ENCODE results near the gene TTC34. TPM values are rescaled to one million over a fixed set of nuclear protein-coding genes. Genes with fewer than 3 reads are reported as not detected.

TTC34 gene
- total RNA-seq, 4 donors from 2014 or later, result 0.27 to 0.62 (median 0.58) TPM; not detected in 1

- Histone ChIP-seq H3K4me3 (no peak overlapping the region), H3K27me3 (peaks cover 73% of the 10 kb centered on the region), H3K27ac (no peak overlapping the region), H3K36me3 (no peaks in the 10 kb centered on the region), H3K4me1 (peaks cover 0 to 12% (median 0%) of the 10 kb centered on the region in 3 donors), H3K9me3 (peaks cover 0 to 40% (median 0%) of the 10 kb centered on the region in 3 donors)
- TF ChIP-seq POLR2AphosphoS5 (IDR thresholded peaks at IDR 0.05) (no peak), POLR2A (IDR thresholded peaks at IDR 0.05) (no peak), EP300 (IDR thresholded peaks at IDR 0.05) (no peak), CTCF (IDR thresholded peaks at IDR 0.05) (no peak)
- 74 to 85% methylated on average over 2 of the region's 2 CpGs for WGBS, 2 donors (ENCODE audit: low coverage in 1 of 2)
- no peak for ATAC-seq
Measured at GRCh38 chr1:2614145-2614544, 187.3 kb downstream of the TTC34 start.

DNA sequence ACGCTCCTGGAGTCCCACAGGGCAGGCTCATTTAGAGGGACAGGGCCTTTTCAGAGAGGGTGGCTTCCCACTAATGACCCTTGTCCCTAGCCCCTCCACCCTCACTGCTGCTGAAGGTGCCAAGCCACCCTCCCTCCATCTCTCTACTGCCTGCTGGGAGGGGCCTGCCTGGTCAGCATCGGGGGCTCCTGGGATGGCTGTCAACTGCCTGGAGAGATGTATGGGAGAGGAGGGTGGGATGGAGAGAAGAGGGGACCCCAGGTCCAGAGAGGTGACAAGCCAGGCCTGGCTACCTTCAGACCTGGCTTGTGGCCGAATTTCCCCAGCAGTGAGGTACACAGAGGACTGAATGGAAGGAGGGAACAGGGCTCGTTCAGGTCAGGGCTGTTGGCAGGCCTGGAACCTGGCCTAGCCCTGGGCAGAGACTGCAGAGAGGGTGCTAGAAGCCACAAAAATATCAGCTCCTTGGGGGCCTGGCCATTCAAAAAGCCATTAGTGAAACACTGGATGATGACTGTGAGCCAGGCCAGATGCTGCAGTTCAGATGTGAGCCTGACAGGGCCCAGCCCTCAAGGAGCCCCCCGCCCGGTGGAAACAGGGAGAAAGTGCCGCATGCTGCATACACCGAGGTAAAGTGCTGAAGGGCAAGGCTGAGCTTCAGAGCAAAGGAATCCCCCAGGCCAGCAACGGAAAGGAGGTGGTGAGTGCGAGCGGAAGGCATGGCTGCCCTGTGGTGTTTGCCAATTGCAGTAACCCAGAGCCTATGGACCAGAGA is 188.7 kb downstream of the TTC34 start:
- no peak overlapping the region for H3K27ac ChIP-seq
- H3K9me3 ChIP-seq, result peaks cover 0 to 40% (median 0%) of the 10 kb centered on the region in 3 donors
- TF ChIP-seq POLR2A (IDR thresholded peaks at IDR 0.05) (no peak), CTCF (IDR thresholded peaks at IDR 0.05) (no peak), POLR2AphosphoS5 (IDR thresholded peaks at IDR 0.05) (no peak), EP300 (IDR thresholded peaks at IDR 0.05) (no peak)
- H3K4me1 ChIP-seq, result peaks cover 0 to 17% (median 0%) of the 10 kb centered on the region in 3 donors
- no peaks in the 10 kb centered on the region for H3K36me3 ChIP-seq
- 47 to 68% methylated on average over 5 to 7 of the region's 11 CpGs for WGBS, 2 donors (ENCODE audit: low coverage in 1 of 2)
- ATAC-seq, result no peak
- peaks cover 64% of the 10 kb centered on the region for H3K27me3 ChIP-seq
- no peak overlapping the region for H3K4me3 ChIP-seq

DNA sequence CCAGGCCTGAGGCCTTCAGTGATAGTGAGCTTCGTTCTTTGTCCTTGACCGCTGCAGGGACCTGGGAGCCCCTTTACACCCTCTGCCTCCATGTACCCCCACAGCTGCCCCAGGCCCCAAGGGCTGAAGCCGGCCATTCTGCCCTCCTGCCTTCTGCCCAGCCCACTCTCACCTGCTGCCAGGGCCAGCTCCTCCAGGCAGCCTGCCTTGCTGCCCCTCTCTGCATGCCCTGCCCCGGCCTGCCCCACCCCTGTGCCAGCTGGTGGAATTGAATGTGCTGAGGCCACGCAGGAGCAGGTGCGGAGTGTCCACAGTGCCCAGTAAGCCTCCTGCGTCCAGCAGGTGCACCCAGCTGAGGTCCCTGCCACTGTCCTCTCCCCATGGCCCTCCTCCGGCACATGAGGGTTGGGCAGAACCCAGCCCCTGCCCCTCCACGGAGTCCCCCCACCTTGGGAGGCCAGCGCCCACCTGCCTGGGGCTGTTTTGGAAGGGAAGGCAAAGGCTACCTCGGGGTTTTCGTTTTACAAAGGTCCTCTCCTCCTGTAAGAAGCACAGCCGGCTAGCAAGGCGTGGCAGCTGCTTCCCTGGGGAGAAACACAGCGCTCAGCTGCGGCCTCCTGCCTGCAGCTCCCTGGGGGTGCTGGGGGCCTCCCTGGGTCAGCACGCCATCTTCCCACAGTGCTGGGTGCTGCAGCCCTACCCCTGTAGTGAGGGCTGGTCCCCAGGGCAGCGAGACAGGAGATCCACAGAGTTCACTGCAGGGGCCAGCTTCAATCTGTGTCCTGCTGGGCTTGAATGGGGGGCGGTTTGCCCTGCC is 189.7 kb downstream of the TTC34 start:
- H3K9me3 ChIP-seq, result peaks cover 0 to 40% (median 0%) of the 10 kb centered on the region in 3 donors
- TF ChIP-seq CTCF (IDR thresholded peaks at IDR 0.05) (no peak), POLR2A (IDR thresholded peaks at IDR 0.05) (no peak), EP300 (IDR thresholded peaks at IDR 0.05) (no peak), POLR2AphosphoS5 (IDR thresholded peaks at IDR 0.05) (no peak)
- peaks cover 67% of the 10 kb centered on the region for H3K27me3 ChIP-seq
- no peak overlapping the region for H3K27ac ChIP-seq
- 68 to 87% methylated on average over 3 to 7 of the region's 19 CpGs for WGBS, 2 donors (ENCODE audit: low coverage in 1 of 2)
- peaks cover 0 to 26% (median 0%) of the 10 kb centered on the region in 3 donors for H3K4me1 ChIP-seq
- no peak overlapping the region for H3K4me3 ChIP-seq
- no peak for ATAC-seq
- no peaks in the 10 kb centered on the region for H3K36me3 ChIP-seq

DNA sequence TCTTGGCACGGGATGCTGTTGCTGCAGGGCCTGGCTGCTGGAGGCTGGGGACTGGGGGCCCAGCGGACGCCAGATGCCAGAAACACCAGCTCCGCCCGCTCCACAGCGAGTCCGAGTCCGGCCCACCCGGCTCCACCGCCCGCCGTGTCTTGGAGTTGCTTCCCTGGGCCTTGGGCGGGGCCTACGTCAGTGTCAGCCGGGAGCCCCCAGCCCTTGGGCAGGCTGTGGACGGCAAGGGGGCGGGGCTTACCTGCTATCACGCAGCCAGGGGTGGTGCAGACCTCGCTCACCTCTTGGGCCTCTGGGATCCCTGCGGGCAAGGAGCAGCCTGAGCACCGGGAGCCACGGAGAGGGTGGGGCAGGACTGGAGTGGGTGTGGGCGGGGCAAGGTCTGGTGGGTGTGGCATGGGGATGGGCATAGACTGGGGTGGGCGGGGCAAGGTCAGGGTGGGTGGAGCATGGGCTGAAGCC is 190.4 kb downstream of the TTC34 start:
- Histone ChIP-seq H3K27ac (no peak overlapping the region), H3K9me3 (peaks cover 0 to 32% (median 0%) of the 10 kb centered on the region in 3 donors), H3K4me1 (peaks cover 0 to 27% (median 0%) of the 10 kb centered on the region in 3 donors), H3K27me3 (peaks cover 70% of the 10 kb centered on the region), H3K36me3 (no peaks in the 10 kb centered on the region), H3K4me3 (peak overlapping the region in 1 of 2 donors; percentile 28)
- no CpG with 5 or more reads among the region's 24 CpGs for WGBS, 2 donors (ENCODE audit: low coverage in 1 of 2)
- TF ChIP-seq POLR2A (IDR thresholded peaks at IDR 0.05) (no peak), EP300 (IDR thresholded peaks at IDR 0.05) (no peak), CTCF (IDR thresholded peaks at IDR 0.05) (no peak), POLR2AphosphoS5 (IDR thresholded peaks at IDR 0.05) (no peak)
- ATAC-seq, result peak; percentile 29

Measured in gastroesophageal sphincter (tissue), 4 donors.